Gastrocnemius medialis (tissue), 4 donors: Measurements from ENCODE around the gene EMC8. TPM values are rescaled to one million over a fixed set of nuclear protein-coding genes. Genes with fewer than 3 reads are reported as not detected.

Source experiments
- ATAC-seq, 2 donors: fragments of 150-250 bp; one replicate each; pipeline ENCODE4 v1.9.1; 2016
- DNase-seq, 2 donors: peaks; one replicate each; pipeline ENCODE4 v3.0.0-alpha.2; 2019
- H3K27ac ChIP-seq, 4 donors: fragments of 200-600 bp; sonication (generic); 1 replicate in 1 of 4; 2 replicates in 3 of 4; pipeline ENCODE4 v1.5.1; 2016 to 2018; ENCODE audit warnings: mild to moderate bottlenecking in 2 of 4, moderate library complexity in 1 of 4
- H3K27me3 ChIP-seq, 3 donors: fragments of 200-600 bp; sonication (generic) in 2 of 3; 1 replicate in 1 of 3; 2 replicates in 2 of 3; pipeline versions ENCODE4 v1.5.1 to v1.6.0; 2016 to 2019; ENCODE audit warnings: mild to moderate bottlenecking in 1 of 3, moderate library complexity in 1 of 3
- H3K36me3 ChIP-seq, 2 donors: fragments of 200-600 bp; sonication (generic) in 1 of 2; one replicate each; pipeline ENCODE4 v1.5.1; 2017 to 2018
- H3K4me1 ChIP-seq, 2 donors: fragments of 200-600 bp; sonication (generic) in 1 of 2; one replicate each; pipeline ENCODE4 v1.5.1; 2016 to 2017; ENCODE audit warnings: mild to moderate bottlenecking in 2 of 2
- H3K4me3 ChIP-seq, 4 donors: fragments of 200-600 bp; sonication (generic) in 3 of 4; 1 replicate in 1 of 4; 2 replicates in 3 of 4; pipeline ENCODE4 v1.5.1; 2016 to 2019; ENCODE audit warnings: mild to moderate bottlenecking in 2 of 4
- H3K9me3 ChIP-seq, 3 donors: fragments of 200-600 bp; sonication (generic) in 2 of 3; 1 replicate in 1 of 3; 2 replicates in 2 of 3; pipeline ENCODE4 v1.5.1; 2016 to 2019
- CTCF ChIP-seq, 5 experiments: fragments of 450-650 bp in 3 of 5; fragments of 200-600 bp in 2 of 5; sonication (generic) in 2 of 5; IDR thresholded peaks in 4 of 5; conservative IDR thresholded peaks in 1 of 5; 1 replicate in 4 of 5; 2 replicates in 1 of 5; pipeline ENCODE4 v1.5.1; 2016 to 2019; ENCODE audit warnings: antibody characterized with exemption in 5 of 5, mild to moderate bottlenecking in 3 of 5, moderate library complexity in 3 of 5
- POLR2A ChIP-seq, 2 donors: fragments of 450-650 bp; IDR thresholded peaks; one replicate each; pipeline ENCODE4 v1.6.1; 2017; ENCODE audit warnings: antibody characterized with exemption in 2 of 2, mild to moderate bottlenecking in 2 of 2, moderate library complexity in 2 of 2
- in situ Hi-C, 4 donors: fragments of 200-750 bp; cut with MboI; loops; one replicate each; pipeline versions ENCODE4 v1.15.0 to v1.8.0; 2017; ENCODE audit warnings: low sequenced_read_pairs in 4 of 4
- intact Hi-C: fragments of 100-400 bp; cut with DNase I; formaldehyde crosslinking; loops from one replicate; pipeline ENCODE4 v1.15.1; 2023; ENCODE audit warnings: low total_unique reads
- total RNA-seq, 4 donors: library from RNA; depleted of rRNA; stranded (reverse); fragments of >200 nt; gene quantifications; one replicate each; pipeline versions ENCODE4 v1.1.0 to v1.2.3, GENCODE V29; 2016

EMC8 gene
- total RNA-seq, 4 donors from 2014 or later, result 29.6 to 39.8 (median 36.4) TPM

DNA sequence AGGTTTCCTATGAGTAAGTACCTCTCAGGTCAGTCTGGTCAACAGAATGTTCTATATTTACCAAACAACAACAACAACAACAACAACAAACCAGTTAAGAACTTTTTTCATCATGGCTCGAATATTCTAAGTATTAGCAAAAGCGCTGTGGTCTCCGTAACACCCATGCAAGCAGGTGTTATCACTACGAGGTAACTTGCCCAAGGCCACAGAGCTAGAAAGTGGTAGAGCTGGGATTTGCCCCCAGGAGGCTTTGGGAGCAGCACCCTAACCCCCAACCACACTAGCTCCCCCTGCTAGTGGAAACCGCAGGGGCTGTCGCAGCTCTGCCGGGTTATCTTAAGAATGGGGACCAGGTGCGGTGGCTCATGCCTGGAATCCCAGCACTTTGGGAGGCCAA lies 24.5 kb downstream of the EMC8 start:
- no peak overlapping the region for H3K27ac ChIP-seq
- H3K27me3 ChIP-seq, result no peaks in the 10 kb centered on the region
- no peak overlapping the region for H3K4me3 ChIP-seq
- in situ Hi-C loops, result no loop called here
- DNase-seq, result no peak
- ATAC-seq, result no peak
- H3K4me1 ChIP-seq, result no peaks in the 10 kb centered on the region
- H3K9me3 ChIP-seq, result no peaks in the 10 kb centered on the region
- intact Hi-C loops, result no loop called here
- peaks cover 0 to 35% of the 10 kb centered on the region in 2 donors for H3K36me3 ChIP-seq
- TF ChIP-seq POLR2A (IDR thresholded peaks at IDR 0.05) (no peak), CTCF (IDR thresholded peaks at IDR 0.05 in 4 of 5, conservative IDR thresholded peaks at IDR 0.05 in 1 of 5) (no peak)

DNA sequence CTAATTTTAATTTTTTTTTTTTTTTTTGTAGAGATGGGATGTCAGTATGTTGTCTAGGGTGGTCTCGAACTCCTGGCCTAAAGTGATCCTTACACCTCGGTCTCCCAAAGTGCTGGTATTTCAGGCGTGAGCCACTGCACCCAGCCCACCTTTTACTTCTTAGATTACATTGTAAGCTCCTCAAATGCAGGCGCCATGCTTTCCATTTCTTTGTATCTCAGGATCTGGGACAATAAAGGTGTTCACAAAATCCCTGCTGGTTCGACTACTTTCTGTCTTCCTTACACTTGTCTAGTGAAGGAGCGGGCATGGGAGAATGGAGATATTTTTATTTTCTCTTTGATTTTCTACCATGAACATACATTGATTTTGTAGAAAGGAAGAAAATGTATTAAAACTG lies 25.2 kb downstream of the EMC8 start:
- intact Hi-C loops, result no loop called here
- no peaks in the 10 kb centered on the region for H3K27me3 ChIP-seq
- no peak for TF ChIP-seq CTCF (IDR thresholded peaks at IDR 0.05 in 4 of 5, conservative IDR thresholded peaks at IDR 0.05 in 1 of 5)
- in situ Hi-C loops, result no loop called here
- ATAC-seq (no peak), DNase-seq (no peak)
- H3K9me3 ChIP-seq, result no peaks in the 10 kb centered on the region
- no peak overlapping the region for H3K27ac ChIP-seq
- H3K4me3 ChIP-seq, result no peak overlapping the region
- H3K4me1 ChIP-seq, result no peaks in the 10 kb centered on the region
- H3K36me3 ChIP-seq, result peaks cover 0 to 28% of the 10 kb centered on the region in 2 donors

DNA sequence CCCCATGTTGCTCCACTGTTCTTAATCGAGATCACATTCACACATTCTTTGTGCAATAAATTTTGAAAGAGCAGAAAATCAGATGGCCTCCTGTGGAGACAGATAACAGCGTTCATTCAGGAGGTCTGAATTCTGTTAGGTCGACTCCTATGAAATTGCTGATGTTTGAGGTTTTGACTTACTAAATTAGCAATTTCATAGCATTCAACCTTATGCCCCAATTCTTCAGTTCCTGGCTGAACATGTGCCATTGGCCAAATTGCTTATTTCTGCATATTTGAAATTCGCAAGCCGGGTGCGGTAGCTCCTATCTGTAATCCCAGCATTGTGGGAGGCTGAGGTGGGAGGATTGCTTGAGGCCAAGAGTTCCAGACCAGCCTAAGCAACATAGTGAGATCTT lies 26.3 kb downstream of the EMC8 start:
- in situ Hi-C loops, result no loop called here
- H3K4me1 ChIP-seq, result no peaks in the 10 kb centered on the region
- TF ChIP-seq CTCF (IDR thresholded peaks at IDR 0.05 in 4 of 5, conservative IDR thresholded peaks at IDR 0.05 in 1 of 5) (no peak), POLR2A (IDR thresholded peaks at IDR 0.05) (no peak)
- no peak for DNase-seq
- H3K27ac ChIP-seq, result no peak overlapping the region
- H3K9me3 ChIP-seq, result no peaks in the 10 kb centered on the region
- H3K27me3 ChIP-seq, result no peaks in the 10 kb centered on the region
- H3K36me3 ChIP-seq, result peaks cover 0 to 17% of the 10 kb centered on the region in 2 donors
- no peak overlapping the region for H3K4me3 ChIP-seq
- intact Hi-C loops, result no loop called here
- ATAC-seq, result no peak

GRCh38 chr16:85770741-85771140 lies 28.6 kb downstream of the EMC8 start:
- H3K4me3 ChIP-seq, result no peak overlapping the region
- H3K27me3 ChIP-seq, result peaks cover 0 to 2% (median 0%) of the 10 kb centered on the region in 3 donors
- intact Hi-C loops, result no loop called here
- TF ChIP-seq POLR2A (IDR thresholded peaks at IDR 0.05), result no peak
- no peak for TF ChIP-seq CTCF (IDR thresholded peaks at IDR 0.05 in 4 of 5, conservative IDR thresholded peaks at IDR 0.05 in 1 of 5)
- ATAC-seq (no peak), DNase-seq (no peak)
- no peaks in the 10 kb centered on the region for H3K9me3 ChIP-seq
- peaks cover 0 to 4% of the 10 kb centered on the region in 2 donors for H3K36me3 ChIP-seq
- in situ Hi-C loops, result no loop called here
- no peak overlapping the region for H3K27ac ChIP-seq
- no peaks in the 10 kb centered on the region for H3K4me1 ChIP-seq

- intact Hi-C loops (no loop called here), in situ Hi-C loops (no loop called here)
- H3K4me1 ChIP-seq, result no peaks in the 10 kb centered on the region
- H3K9me3 ChIP-seq, result no peaks in the 10 kb centered on the region
- H3K4me3 ChIP-seq, result no peak overlapping the region
- TF ChIP-seq POLR2A (IDR thresholded peaks at IDR 0.05) (no peak), CTCF (IDR thresholded peaks at IDR 0.05 in 4 of 5, conservative IDR thresholded peaks at IDR 0.05 in 1 of 5) (no peak)
- no peak overlapping the region for H3K27ac ChIP-seq
- ATAC-seq, result no peak
- no peaks in the 10 kb centered on the region for H3K36me3 ChIP-seq
- no peak for DNase-seq
- H3K27me3 ChIP-seq, result peaks cover 0 to 2% (median 0%) of the 10 kb centered on the region in 3 donors
Observed at GRCh38 chr16:85768199-85768598, 31.1 kb downstream of the EMC8 start.
